UCSD-AML1 (cell line): Measurements from ENCODE around the gene TMEM59L.
"Not testable (repeated sequence)": the region's sequence is repeated elsewhere in the genome, so short reads cannot be mapped to it uniquely, and the experiment has no call there.

ENCODE experiments used
- DNase-seq: peaks from one replicate; lab custom pipeline; 2025; ENCODE audit not compliant: unreplicated experiment; lab: John Stamatoyannopoulos, UW

TMEM59L gene

GRCh38 chr19:18593367-18594095 lies 19.1 kb upstream of the TMEM59L start:
- DNase-seq, result no peak

DNA sequence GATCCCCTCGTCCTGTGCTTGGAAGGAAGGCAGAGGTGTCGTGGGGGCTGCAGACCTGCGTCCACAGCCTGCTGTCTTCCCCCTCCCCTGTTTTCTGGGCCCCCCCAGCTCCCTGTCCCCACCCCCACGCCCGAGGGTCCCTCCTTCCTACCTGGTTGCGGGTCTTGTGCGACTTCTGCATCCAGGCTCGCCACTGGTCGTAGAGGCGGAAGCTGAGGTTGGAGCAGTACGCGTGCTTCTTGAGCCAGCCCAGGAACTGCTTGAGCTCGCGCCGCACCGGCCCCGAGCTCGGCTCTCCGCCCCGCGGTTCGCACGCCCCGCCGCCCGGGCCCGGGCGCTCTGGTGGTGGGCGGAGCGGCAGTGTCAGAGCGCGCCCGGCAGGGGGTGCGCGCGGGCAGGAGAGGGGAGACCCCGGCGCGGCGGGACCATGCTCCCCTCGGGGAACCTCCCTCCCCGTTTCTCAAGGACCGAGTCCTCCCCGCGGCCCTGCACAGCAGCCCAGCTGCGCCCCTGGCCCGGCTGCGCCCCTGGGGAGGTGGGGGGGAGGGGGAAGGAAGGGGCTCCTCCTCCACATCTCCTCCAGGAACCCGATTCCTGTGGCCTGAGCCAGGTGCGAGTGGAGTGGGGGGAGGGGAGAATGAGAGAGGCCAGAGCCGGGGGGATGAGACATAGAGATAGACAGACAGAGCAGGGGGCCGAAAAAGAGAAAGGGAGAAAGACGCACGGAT lies 18.4 kb upstream of the TMEM59L start:
- DNase-seq, result peak; percentile 80

DNA sequence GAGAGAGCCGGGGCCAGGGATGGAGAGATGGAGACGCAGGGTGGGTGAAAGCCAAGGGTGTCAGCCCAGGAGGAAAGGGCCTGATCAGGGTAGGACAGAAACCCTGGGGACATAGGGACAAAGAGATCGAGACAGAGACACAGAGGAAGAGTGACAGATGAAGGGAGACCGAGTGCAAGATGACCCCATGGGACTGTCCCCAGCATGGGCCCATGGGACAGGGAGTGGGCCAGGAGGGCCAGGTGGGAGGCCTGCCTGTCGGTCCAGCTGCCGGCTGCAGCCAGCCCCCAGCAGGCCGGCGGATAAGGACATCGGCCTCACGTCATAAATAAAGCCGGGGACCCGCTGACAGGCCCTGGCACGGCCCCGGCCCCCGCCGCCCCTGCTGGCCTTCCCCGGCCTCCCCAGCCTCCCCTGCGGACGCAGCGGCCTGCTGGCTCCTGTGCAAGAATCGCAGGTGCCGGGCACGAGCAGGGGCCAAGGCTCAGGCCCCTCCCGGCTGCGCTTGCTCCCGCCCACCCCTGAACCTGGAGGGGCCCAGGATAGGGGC lies 17.8 kb upstream of the TMEM59L start:
- DNase-seq, result no peak

DNA sequence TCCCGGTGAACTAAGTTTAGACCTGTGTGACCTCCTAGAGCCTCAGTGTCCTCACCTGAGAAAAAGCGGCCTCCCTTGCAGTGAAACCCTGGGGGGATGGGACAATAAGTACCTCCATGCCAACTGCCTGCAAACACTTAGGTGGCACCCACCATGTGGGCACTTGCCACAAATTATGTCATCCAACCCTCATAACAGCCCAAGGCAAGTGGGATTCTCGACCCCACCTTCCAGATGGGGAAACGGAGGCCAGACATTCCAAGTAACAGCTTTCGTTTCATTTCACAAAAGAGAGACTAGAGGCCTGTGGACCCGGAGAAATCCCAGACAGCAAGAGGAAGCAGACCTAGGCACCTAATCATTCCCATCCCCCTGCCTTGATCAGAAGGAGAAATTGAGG lies 17.2 kb upstream of the TMEM59L start:
- DNase-seq, result no peak

DNA sequence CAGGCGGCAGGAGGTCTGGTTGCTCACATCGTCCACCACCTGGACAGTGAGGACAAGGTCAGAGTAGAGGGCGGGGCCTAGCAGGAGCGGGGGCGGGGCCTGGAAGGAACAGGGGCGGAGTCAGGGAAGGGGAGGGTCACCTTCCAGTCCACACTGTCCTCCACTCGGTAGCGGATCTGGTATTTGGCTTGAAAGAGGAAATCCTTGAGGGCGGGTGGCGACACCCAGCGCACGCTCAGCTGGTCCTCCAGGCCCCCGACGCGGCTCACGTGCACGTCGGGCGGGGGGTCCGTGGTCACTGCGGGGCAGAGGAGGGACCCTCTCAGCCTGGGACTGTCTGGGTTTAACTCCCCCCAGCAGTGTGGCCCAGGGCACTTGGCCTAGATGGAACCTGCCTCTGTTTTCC lies 15.9 kb upstream of the TMEM59L start:
- peak; percentile 56 for DNase-seq

- no peak for DNase-seq
These were observed 14.6 kb upstream of the TMEM59L start for GRCh38 chr19:18597809-18598660.

- DNase-seq, result no peak
These were observed 13.2 kb upstream of the TMEM59L start for GRCh38 chr19:18599485-18599884.

- not testable (repeated sequence) for DNase-seq
These were observed 11.8 kb upstream of the TMEM59L start for GRCh38 chr19:18600692-18601397.

DNA sequence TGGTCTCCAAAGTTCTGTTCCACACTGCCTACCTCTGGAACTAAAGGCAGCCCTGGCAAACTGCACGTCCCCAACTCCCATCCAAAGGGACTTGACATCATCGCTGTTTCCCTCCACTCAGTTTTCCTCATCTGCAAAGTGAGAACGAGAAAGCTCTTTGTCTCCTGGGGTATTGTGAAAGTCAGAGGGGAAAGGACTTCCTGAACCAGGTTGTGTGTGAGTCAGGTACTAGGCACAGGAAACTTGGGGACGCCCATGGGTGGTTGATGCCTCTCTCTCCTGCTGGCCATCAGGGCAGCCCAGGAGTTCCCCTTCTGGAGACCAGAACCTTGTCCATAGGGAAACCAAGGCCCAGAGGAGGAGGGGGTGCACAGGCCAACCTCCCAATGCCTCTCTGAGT lies 10.8 kb upstream of the TMEM59L start:
- DNase-seq, result no peak

DNA sequence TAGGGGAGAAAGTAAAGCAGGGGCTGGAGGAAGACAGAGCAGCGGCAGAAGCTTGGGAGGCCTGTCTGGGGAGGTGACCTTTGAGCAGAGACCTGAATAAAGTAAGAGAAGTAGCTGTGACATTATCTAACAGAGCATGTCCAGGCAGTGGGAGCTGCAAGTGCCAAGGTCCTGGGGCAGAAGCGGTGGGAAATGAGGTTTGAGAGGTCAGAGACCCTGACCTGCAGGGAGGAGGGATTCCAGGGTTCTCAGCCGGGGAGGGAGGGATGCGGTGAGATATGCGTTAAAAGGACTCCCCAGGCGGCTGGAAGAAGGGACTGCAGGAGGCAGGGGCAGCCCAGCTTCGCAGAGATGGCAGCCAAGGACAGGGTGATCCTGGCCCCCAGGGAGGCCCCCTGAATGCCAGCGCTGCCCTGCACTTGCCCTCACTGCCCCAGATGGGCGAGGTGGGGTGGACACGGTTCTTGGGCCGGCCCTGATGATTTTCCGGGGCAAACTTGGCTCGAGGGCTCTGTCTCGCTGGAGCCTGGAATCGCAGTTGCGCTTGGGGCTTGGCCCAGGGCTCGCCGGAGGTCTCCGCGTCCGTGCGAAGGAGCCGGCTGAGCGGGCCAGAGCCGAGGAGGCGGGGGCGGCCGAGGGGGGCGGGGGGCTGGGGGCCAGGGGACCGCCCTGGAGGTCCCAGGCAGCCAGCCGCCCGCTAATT lies 9.3 kb upstream of the TMEM59L start:
- DNase-seq, result no peak

- DNase-seq, result no peak
These were observed 8.5 kb upstream of the TMEM59L start for GRCh38 chr19:18603958-18604819.

DNA sequence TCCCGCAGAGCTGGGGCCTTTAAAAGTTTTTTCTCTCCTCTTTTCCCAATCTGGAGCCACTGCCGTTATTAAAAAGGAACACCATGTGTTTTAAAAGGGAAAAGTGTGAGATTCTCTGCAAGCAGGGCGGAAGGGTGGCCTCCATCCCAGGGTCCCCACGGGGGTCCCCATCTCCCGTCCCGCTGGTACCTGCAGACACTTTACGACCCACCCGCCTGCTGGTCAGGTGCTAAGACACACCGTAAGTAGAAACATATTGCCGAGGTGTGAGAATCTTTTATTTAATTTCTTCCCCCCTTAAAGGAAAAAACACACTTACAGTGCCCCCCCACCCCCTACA lies 7.9 kb upstream of the TMEM59L start:
- DNase-seq, result no peak

GRCh38 chr19:18605196-18605545 lies 7.5 kb upstream of the TMEM59L start:
- no peak for DNase-seq

DNA sequence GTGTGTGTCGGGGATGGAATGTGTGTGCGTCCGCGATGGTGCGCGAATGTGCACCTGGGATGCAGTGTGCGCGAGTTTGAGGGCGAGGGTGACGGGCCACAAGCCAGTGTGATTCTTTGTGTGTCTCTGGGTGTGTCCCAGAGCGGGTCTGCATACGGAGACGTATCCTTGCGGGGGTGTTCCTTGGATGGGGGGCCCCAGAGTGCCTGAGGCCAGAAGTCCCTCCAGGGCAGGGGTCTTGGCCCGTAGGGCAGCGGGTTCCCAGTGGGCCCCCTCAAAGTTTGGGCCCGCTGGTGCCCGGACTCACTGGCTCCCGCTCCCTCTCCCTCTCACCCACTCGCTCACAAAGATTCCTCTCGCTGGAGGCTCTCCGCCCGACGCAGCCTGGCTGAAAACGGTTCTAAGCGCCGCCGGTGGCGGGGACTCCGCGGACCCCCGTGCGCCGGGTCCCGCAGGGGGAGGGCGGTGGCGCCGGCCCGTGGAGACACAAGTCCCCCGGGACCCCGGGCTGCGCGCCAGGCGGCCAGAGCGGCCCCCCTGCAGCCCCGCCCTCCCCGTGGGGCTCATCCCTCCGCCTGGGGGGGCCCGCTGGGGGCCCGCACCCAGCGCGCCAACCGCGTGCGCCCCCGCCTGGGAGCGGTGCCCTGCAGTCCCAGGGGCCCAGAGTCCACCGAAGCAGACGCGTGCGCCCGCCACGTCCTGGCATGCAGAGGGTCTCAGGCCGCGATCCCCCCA lies 7.0 kb upstream of the TMEM59L start:
- DNase-seq, result no peak

DNA sequence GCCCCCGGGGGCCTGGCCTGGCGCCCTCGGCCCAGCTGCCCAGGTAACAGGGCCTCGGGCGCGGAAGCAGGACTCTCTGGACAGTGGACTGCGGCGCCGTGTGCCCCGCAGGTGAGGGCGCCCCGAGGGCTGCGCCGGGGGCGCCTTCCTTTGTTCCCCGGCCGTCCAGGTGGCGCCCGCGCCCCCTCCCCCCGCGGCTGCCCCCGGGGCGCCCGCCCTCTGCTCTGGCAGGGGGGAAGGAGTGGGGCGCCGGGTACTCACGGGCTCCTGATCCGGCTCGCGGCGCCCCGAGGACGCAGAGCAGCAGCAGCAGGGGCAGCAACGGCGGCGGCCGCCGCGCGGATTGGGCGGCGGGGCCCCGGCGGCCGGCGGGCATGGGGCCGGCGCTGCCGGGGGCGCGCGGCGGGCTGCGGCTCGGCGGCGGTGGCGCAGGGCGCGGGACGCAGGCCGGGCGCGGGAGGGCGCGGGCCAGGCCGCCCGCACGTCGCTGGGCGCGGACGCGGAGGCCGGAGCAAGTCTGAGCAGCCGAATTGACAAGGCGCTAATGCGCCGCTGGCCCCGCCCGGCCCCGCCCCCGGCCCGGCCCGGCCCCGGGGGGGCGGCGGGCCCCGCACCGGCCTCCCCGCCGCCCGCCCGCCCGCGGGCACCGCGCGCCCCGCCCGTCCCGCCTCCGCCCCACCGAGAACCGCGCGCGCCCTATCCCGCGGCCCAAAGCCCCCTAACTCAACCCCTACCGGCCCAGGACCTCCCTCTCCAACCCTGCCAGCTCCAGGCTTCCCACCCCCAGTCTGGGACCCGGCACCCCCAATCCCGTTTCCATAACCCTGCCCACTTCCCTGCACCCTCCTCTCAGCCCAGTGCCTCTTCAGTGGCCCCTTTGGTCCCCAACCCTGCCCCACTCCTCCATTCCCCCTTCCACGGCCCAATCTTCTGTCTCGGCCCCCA lies 6.1 kb upstream of the TMEM59L start, which contains the start of gene CRLF1:
TSS of gene CRLF1 (minus strand) at position 519 of the 945 bp plus-strand sequence. CDS start at position 376, 143 bp downstream.
- DNase-seq, result no peak

GRCh38 chr19:18607226-18608101 lies 5.2 kb upstream of the TMEM59L start:
- DNase-seq, result no peak
